Naive B cell (primary cell): ENCODE data around the gene MBNL2. TPM values are rescaled to one million over a fixed set of nuclear protein-coding genes. Genes with fewer than 3 reads are reported as not detected.

ENCODE experiments used
- ATAC-seq, 2 donors: fragments of 150-1000 bp; cut with Tn5 transposase; 2 replicates each; pipeline ENCODE4 v1.10.0; 2021; ENCODE audit warnings: low read depth in 2 of 2, mild to moderate bottlenecking in 2 of 2, moderate library complexity in 2 of 2
- DNase-seq: peaks from one replicate; pipeline ENCODE4 v3.0.0; 2022
- H3K27ac Mint-ChIP-seq, 6 donors: one replicate each; pipeline ENCODE4 v1.8.0; 2020 to 2022; ENCODE audit warnings: mild to moderate bottlenecking in 6 of 6, mixed read lengths in 6 of 6, moderate library complexity in 5 of 6, inconsistent platforms in 2 of 6
- H3K27me3 Mint-ChIP-seq, 3 donors: one replicate each; pipeline ENCODE4 v1.8.0; 2021 to 2022; ENCODE audit warnings: mixed read lengths in 3 of 3, mild to moderate bottlenecking in 1 of 3
- H3K36me3 Mint-ChIP-seq, 2 donors: one replicate each; pipeline ENCODE4 v1.8.0; 2020 to 2022; ENCODE audit warnings: mixed read lengths in 2 of 2, inconsistent platforms in 1 of 2, mild to moderate bottlenecking in 1 of 2
- H3K4me1 Mint-ChIP-seq, 3 donors: one replicate each; pipeline ENCODE4 v1.8.0; 2020 to 2022; ENCODE audit warnings: mixed read lengths in 3 of 3, inconsistent platforms in 1 of 3, mild to moderate bottlenecking in 1 of 3, moderate library complexity in 1 of 3
- H3K4me3 Mint-ChIP-seq, 8 donors: one replicate each; pipeline ENCODE4 v1.8.0; 2020 to 2022; ENCODE audit warnings: mild to moderate bottlenecking in 8 of 8, mixed read lengths in 8 of 8, moderate library complexity in 8 of 8, inconsistent platforms in 2 of 8
- H3K9me3 Mint-ChIP-seq, 7 donors: one replicate each; pipeline ENCODE4 v1.8.0; 2020 to 2022; ENCODE audit warnings: mixed read lengths in 7 of 7, mild to moderate bottlenecking in 5 of 7, inconsistent platforms in 2 of 7, moderate library complexity in 1 of 7
- polyA plus RNA-seq, 6 donors: library from polyadenylated mRNA; unstranded; fragments of 300-500 nt; fragmentation: Illumina TruSeq; gene quantifications; one replicate each; pipeline ENCODE4 v1.2.3, GENCODE V29; 2021; ENCODE audit warnings: low read depth in 6 of 6

MBNL2 gene
- polyA plus RNA-seq, 6 donors from 2014 or later = 18.2 to 36.1 (median 21.3) TPM

DNA sequence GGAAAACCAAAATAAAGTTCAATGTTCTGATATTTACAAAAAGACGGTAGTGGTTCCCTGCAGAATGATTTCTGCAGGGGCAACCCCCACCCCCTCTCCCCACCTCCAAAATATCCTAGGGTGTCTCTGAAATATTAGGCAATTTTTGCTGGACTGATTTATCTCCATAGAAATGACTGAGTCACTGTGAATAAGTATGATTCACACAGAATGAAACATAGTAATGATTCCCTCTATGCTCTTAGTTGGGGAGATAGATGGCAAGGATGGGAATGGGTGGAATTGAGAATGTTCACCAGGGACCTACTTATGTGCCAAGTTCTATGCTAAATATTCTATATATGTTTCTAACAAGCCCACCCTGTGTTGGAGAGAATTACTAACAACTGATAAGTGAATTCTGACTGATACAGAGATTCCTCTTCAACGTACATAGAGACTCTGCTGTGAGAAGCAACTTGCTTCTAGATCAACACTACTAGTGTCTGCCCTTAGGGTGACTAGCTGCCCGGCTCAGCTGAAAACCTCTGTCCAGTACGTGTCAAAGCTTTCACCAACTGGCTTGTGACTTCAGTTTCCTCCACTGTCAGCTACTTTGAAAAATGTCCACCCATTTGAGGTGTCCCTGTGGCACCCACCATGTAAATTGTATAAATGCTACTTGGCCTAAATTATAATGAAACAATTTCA lies 173.5 kb downstream of the MBNL2 start:
- H3K27ac Mint-ChIP-seq = no peak overlapping the region

DNA sequence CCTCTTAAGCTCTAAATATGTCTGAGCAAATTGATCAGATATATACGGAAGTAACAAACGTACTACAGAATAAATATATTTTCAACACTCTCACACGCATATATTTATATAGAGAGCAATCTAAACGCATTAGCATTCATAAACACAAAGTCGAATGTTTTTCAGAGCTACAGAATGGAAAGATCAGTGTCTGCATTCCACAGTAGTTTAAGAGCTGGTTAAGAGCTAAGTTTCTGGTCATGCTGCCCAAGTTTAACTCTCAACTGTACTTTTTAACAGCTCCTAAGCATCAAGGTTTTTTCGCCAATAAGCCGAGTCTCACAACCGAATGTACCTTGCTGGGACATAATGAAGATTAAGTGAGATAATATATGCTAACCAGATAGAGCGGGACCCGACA lies 175.1 kb downstream of the MBNL2 start:
- ATAC-seq (no peak), DNase-seq (no peak)
- H3K9me3 Mint-ChIP-seq = peaks cover 4 to 12% (median 5%) of the 10 kb centered on the region in 7 donors
- H3K27me3 Mint-ChIP-seq = peaks cover 0 to 4% (median 2%) of the 10 kb centered on the region in 3 donors
- no peaks in the 10 kb centered on the region for H3K4me1 Mint-ChIP-seq
- no peak overlapping the region for H3K4me3 Mint-ChIP-seq
- no peak overlapping the region for H3K27ac Mint-ChIP-seq
- H3K36me3 Mint-ChIP-seq = peaks cover 8 to 13% of the 10 kb centered on the region in 2 donors

More for the DNA sequence above, 173.5 kb downstream of the MBNL2 start:
- Mint-ChIP-seq H3K27me3 (no peaks in the 10 kb centered on the region), H3K4me3 (no peak overlapping the region), H3K9me3 (peaks cover 0 to 3% (median 0%) of the 10 kb centered on the region in 7 donors), H3K36me3 (peaks cover 0 to 7% of the 10 kb centered on the region in 2 donors), H3K4me1 (no peaks in the 10 kb centered on the region)
- DNase-seq = no peak
- ATAC-seq = no peak

DNA sequence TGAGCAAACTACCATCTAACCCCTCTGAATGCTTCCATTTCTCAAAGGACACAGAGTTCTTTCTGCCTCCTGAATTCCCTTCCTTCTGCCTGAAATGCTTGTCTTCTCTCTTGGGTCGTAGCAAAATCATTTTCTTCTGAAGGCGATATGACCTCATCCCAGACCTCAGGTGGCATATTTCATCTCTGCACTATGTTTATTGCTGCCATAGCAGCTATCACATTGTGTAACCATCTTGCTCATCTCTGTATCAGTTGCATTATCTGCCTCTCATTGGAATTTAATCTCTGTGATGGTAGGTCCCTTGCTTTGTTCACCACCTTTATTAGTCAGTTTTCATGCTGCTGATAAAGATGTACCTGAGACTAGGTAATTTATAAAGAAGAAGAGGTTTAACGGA lies 179.3 kb downstream of the MBNL2 start:
- no peak for ATAC-seq
- peak overlapping the region in 1 of 6 donors; percentile 14 for H3K27ac Mint-ChIP-seq
- peaks cover 0 to 18% (median 16%) of the 10 kb centered on the region in 3 donors for H3K27me3 Mint-ChIP-seq

DNA sequence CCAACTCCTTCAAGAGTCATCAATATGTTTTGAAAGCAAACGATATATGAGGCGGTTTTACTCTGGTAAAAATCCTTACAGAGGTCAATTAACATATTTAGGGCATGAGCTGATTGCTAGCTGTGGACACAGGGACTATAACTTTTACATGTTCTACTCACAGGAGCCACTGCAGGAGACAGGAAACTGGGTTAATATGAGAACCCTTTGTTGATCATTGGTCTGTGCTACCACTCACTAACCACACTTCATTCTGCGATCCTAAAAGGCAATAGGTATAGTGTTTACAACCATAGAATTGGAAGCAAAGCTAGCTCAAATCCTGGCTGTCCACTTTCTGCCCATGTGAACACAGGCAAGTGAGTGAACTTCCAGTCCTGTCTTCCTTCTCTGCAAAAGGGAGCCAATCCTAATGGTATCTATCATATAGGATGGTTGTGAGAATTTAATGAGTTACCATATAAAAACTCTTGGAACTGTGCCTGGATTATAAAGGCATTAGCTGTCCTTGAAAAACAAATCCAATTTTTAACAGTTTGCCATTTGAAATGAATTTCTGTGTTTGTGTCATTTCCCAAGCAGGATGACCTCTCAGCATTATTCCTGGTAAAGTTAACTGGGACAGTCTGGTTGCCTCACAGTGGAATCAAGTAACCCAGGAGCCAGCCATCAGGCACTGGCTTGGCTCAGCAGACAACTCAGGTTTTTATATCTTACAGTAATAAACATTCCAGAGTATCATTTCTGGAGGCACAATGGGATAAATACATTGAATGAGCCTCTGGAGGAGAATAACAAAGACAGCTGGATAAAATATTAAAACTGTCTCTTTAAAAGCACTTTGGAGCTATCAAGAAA lies 182.0 kb downstream of the MBNL2 start:
- DNase-seq (no peak), ATAC-seq (no peak)
- Mint-ChIP-seq H3K9me3 (peaks cover 4 to 14% (median 10%) of the 10 kb centered on the region in 7 donors), H3K27me3 (peaks cover 0 to 23% (median 18%) of the 10 kb centered on the region in 3 donors), H3K4me1 (no peaks in the 10 kb centered on the region), H3K4me3 (no peak overlapping the region), H3K27ac (no peak overlapping the region), H3K36me3 (peaks cover 8 to 18% of the 10 kb centered on the region in 2 donors)

More for the DNA sequence above, 179.3 kb downstream of the MBNL2 start:
- no peak for DNase-seq
- H3K9me3 Mint-ChIP-seq = peaks cover 4 to 13% (median 10%) of the 10 kb centered on the region in 7 donors
- H3K36me3 Mint-ChIP-seq = peaks cover 8 to 18% of the 10 kb centered on the region in 2 donors
- H3K4me1 Mint-ChIP-seq = no peaks in the 10 kb centered on the region
- no peak overlapping the region for H3K4me3 Mint-ChIP-seq

DNA sequence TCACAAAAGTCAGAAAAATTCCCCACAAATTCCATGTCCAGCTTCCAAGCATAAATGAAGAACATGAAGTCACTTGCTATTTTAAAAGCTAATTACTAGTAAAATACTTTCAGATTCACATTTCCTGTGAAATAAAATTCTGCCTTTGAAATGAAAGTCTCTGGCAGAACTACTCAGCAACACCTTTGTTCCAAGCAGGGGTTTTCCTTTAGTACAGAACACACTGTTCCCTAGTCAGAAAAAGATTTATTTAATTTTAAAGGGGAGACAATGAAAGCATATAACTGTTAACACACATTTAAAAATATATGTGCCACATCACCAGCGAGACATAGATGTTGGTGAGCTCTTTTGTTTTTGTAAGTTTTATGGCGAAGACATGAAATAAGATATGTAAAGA lies 185.4 kb downstream of the MBNL2 start:
- peaks cover 0 to 2% of the 10 kb centered on the region in 2 donors for H3K36me3 Mint-ChIP-seq
- no peak overlapping the region for H3K4me3 Mint-ChIP-seq
- no peaks in the 10 kb centered on the region for H3K4me1 Mint-ChIP-seq
- peaks cover 0 to 4% (median 0%) of the 10 kb centered on the region in 7 donors for H3K9me3 Mint-ChIP-seq
- H3K27ac Mint-ChIP-seq = no peak overlapping the region
- ATAC-seq = no peak
- H3K27me3 Mint-ChIP-seq = peaks cover 0 to 18% (median 11%) of the 10 kb centered on the region in 3 donors
- DNase-seq = no peak

DNA sequence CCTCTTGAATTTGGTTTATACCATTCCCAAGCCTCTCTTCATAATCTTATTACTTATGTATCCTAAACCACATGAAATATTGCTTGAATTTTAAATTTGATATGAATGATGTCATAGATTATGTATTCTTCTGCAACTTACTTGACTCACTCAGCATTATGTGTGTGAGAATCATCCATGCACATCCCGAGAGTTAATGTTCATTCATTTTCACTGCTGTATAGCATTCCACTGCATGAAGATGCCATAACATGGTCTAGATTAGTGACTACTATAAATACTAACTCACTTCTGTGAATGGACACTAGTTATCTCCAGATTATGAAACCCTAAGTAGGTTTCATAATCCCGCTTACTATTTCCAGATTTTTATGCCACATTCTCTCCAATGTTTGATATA lies 186.8 kb downstream of the MBNL2 start:
- H3K27me3 Mint-ChIP-seq = peaks cover 0 to 17% (median 9%) of the 10 kb centered on the region in 3 donors
- H3K4me3 Mint-ChIP-seq = no peak overlapping the region
- H3K4me1 Mint-ChIP-seq = no peaks in the 10 kb centered on the region
- peaks cover 0 to 3% (median 0%) of the 10 kb centered on the region in 7 donors for H3K9me3 Mint-ChIP-seq
- ATAC-seq (no peak), DNase-seq (no peak)
- no peaks in the 10 kb centered on the region for H3K36me3 Mint-ChIP-seq
- no peak overlapping the region for H3K27ac Mint-ChIP-seq

DNA sequence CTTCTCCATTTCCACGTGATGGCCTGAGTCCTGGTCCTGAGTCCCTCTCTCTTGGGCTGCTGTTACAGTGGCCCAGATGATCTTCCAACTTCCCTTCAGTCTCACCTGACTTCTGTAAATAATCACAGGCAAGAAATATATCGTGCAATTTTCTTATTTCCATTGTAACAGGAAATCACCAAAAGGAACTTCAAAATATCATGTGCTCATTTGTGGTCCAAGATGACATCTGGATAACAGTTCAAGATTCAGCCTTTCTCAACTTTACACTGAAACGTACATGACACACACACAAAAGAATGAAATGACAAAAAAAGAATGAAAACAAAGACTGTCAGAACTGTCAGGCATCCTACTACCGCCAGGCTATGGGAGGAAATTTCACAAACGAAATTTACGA lies 189.9 kb downstream of the MBNL2 start:
- H3K4me3 Mint-ChIP-seq = no peak overlapping the region
- no peaks in the 10 kb centered on the region for H3K9me3 Mint-ChIP-seq
- H3K27me3 Mint-ChIP-seq = peaks cover 4 to 6% (median 6%) of the 10 kb centered on the region in 3 donors
- H3K27ac Mint-ChIP-seq = no peak overlapping the region
- DNase-seq = no peak
- H3K36me3 Mint-ChIP-seq = no peaks in the 10 kb centered on the region
- no peak for ATAC-seq
- no peaks in the 10 kb centered on the region for H3K4me1 Mint-ChIP-seq

DNA sequence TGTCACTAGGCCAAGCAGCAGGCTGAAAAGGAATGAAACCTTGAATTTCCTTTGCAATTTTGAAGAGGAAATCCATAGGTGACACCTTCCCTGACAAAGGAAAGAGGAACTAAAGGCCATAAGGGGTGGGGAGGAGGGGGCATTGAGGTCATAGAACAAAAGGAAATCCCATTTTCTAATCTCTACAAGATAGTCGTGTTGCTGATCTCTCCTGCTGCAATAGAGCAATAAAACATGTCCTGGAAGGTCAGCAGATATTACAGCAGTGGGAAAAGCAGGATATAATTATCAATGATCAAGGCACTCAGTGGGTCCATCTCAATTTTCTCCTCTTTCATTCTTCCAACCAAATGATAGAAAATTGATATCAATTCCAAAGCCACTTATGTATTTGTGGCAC lies 191.6 kb downstream of the MBNL2 start:
- Mint-ChIP-seq H3K4me1 (no peaks in the 10 kb centered on the region), H3K27me3 (peaks cover 11 to 15% (median 12%) of the 10 kb centered on the region in 3 donors), H3K9me3 (no peaks in the 10 kb centered on the region), H3K4me3 (no peak overlapping the region), H3K36me3 (no peaks in the 10 kb centered on the region), H3K27ac (no peak overlapping the region)
- DNase-seq = no peak
- no peak for ATAC-seq

DNA sequence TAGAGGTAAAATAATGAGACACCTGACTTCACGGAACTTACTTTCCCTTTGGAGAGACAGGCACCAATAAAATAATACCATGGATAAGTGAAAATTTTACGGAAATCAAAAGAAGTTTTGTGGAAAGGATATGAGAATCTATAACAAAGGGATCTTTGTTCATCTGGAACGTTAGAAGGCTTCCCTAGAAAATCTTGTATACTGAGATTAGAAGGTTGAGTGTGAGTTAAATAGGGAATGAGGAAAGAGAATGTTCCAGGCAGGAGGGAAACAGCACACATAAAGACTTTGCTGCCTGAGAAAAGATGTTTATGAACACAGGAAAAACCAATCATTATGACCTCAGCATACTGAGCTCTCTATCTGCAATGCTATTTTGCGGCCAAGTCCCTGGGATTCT lies 192.3 kb downstream of the MBNL2 start:
- Mint-ChIP-seq H3K4me1 (no peaks in the 10 kb centered on the region), H3K36me3 (no peaks in the 10 kb centered on the region), H3K27me3 (peaks cover 8 to 19% (median 11%) of the 10 kb centered on the region in 3 donors), H3K4me3 (no peak overlapping the region), H3K9me3 (no peaks in the 10 kb centered on the region), H3K27ac (no peak overlapping the region)
- ATAC-seq (no peak), DNase-seq (no peak)

DNA sequence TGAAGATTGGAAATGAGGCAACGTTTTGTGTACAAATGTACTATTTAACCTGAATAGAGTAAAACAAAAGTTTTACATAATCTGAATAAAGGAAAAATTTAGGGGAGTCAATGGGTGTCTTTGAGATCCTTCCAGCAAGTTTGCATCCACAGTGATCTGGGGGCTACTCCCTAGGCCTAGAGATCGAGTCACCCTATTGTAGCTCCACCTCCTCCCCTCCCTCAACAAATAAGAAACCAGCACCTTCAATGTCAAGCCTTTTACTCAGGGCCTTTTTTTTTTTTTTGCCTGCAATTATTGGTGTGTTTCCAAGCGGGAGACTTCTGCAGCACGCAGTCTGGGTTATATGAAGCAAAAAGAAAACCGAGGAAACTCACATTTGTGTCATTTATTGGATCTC lies 195.6 kb downstream of the MBNL2 start:
- H3K9me3 Mint-ChIP-seq = peaks cover 0 to 6% (median 0%) of the 10 kb centered on the region in 7 donors

DNA sequence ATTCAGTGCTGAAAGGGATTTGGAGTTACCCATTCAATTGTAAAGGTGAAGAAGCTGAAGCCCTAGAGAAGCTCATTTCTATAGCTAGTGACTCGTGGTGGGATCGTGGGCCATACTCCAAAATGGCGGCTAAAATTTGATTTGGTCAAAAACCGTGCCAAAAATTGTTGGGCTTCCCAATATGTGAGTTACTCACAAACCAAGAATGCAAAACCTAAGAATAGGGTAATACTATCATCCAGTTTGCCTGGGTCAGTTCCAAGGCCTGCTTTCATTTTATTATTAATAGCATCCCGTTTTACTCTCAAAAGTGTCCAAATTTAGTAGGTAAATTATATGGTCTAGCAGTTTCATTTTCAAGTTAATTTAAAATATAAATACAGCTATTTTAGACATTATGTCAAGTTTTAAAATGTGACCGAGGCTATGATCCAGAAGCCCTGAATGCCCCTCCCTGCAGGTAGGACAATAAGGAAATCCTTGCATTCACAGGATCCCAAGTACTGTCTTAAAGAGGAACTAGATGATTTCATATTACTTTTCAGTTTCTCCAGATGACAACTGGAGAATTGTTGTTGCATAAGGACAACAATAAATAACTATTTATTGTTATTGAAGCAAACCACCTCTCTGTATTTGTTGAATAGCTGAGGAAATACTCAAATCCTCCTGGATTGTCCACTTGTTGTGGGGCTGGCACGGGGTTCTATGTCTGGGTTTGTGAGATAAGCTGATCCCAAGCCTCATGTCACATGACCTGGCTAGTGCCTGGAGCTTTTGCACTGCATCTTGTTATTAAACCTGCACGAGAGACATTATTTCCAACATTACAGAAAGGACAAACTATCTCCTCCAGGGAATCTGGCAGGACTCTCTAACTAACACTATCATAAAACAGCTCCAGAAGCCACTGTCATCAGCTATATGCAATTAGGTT lies 200.3 kb downstream of the MBNL2 start:
- peaks cover 0 to 7% (median 2%) of the 10 kb centered on the region in 7 donors for H3K9me3 Mint-ChIP-seq
- no peaks in the 10 kb centered on the region for H3K4me1 Mint-ChIP-seq
- H3K36me3 Mint-ChIP-seq = no peaks in the 10 kb centered on the region
- DNase-seq = no peak
- ATAC-seq = no peak
- peaks cover 13 to 31% (median 18%) of the 10 kb centered on the region in 3 donors for H3K27me3 Mint-ChIP-seq
- H3K4me3 Mint-ChIP-seq = no peak overlapping the region
- no peak overlapping the region for H3K27ac Mint-ChIP-seq

More for the DNA sequence above, 195.6 kb downstream of the MBNL2 start:
- H3K4me1 Mint-ChIP-seq = no peaks in the 10 kb centered on the region
- no peak for ATAC-seq
- H3K27ac Mint-ChIP-seq = no peak overlapping the region
- DNase-seq = no peak
- H3K4me3 Mint-ChIP-seq = no peak overlapping the region
- peaks cover 8 to 21% (median 11%) of the 10 kb centered on the region in 3 donors for H3K27me3 Mint-ChIP-seq
- H3K36me3 Mint-ChIP-seq = no peaks in the 10 kb centered on the region

DNA sequence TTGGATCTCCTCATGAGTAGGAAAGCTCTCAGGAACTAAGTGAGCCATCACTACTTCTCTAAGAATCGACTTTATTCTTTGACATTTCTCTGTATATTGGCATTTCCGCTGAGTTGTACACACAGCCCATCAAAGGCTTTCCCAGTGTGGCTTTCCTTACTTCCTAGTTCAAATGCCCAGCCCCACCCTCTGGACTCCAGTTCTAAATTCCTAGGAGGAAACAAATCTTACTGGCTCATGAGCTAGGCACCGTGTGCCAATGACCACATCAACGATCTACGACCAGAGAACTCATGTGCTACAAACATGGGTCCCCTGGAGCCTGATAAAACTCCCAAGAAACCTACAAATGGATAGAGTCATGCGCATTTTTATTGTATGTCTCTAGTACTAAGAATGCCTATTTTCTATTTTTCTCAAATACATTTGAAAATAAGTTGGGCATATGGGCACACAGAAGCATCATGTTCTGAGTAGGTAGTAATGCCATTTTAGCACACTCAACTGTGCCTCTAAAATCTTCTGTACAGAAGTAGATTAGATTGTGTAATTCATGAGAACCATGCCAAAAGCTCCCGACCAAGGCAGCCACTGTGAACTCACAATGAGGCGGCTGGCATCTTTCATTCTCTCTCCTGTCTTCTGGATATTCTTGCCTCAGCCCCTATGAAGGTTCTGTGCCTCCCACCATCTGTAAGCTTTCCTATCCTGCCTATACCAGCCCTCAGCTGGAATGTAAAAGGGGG lies 201.3 kb downstream of the MBNL2 start:
- no peaks in the 10 kb centered on the region for H3K4me1 Mint-ChIP-seq
- ATAC-seq = no peak

More for the DNA sequence above, 201.3 kb downstream of the MBNL2 start:
- no peak overlapping the region for H3K27ac Mint-ChIP-seq
- no peaks in the 10 kb centered on the region for H3K36me3 Mint-ChIP-seq
- peaks cover 0 to 7% (median 2%) of the 10 kb centered on the region in 7 donors for H3K9me3 Mint-ChIP-seq
- H3K4me3 Mint-ChIP-seq = no peak overlapping the region
- H3K27me3 Mint-ChIP-seq = peaks cover 9 to 24% (median 11%) of the 10 kb centered on the region in 3 donors
- no peak for DNase-seq
